ENCODE results near the gene RALY.

RALY gene

GRCh38 chr20:34047010-34047687 lies 53.4 kb downstream of the RALY start:
- DNase-seq (ENCODE audit: low read depth, low spot score) = no peak

GRCh38 chr20:34047917-34048316 lies 54.2 kb downstream of the RALY start:
- no peak for DNase-seq (ENCODE audit: low read depth, low spot score)

DNA sequence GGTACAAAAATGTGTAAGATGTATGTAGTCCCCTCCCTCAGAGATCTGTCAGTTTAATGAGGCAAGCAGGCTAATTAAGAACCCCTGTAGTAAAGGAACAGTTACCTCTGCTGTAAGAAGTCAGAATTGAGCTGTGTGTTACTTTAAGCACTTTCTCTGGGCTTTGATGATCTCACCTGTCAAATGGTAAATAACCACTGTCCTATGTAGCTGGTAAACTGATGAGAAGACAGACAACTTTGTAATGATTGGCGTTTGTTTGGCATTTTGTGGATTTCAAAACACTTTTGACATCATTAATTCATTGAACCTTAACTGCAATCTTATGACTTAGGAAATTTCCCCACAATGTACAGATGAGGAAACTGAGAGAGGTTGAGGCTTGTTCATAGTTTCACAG lies 55.7 kb downstream of the RALY start:
- DNase-seq (ENCODE audit: low read depth, low spot score) = no peak

DNA sequence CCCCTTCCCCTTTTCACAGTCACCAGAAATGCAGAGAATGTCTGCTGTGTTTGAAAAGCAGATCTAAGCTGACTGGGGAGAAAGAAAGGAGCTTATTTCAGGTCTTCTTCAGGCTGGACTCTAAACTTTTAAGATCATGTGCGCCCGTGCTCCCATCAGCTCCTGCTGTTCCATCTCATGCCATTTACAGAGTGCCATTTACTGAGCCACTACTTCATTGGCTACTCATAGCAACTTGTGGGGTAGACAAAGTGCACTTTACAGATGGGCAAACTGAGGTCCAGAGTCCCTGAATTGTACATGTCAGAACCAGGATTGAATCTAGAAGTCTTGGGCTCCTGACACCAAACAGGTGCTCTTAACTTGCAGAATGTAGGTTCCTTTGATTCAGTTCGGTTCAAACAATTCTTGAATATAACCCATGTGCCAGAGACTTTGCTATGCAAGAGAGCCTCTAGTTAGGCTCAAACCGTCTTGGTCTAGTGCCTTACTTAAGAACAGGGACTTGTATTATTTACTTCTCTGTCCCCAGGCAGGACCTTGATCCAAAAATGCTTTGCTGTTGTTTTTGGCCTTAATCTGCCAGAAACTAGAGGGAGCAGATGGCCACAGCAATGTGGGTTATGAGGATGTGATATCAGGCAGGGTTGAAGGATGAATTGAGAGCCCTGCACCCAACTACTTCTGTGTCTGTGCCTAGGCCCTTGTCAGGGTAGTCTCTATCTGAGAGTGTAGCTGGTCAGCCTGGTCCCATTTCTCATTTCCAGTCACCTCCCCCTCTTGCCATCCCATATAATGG lies 56.4 kb downstream of the RALY start:
- no peak for DNase-seq (ENCODE audit: low read depth, low spot score)

DNA sequence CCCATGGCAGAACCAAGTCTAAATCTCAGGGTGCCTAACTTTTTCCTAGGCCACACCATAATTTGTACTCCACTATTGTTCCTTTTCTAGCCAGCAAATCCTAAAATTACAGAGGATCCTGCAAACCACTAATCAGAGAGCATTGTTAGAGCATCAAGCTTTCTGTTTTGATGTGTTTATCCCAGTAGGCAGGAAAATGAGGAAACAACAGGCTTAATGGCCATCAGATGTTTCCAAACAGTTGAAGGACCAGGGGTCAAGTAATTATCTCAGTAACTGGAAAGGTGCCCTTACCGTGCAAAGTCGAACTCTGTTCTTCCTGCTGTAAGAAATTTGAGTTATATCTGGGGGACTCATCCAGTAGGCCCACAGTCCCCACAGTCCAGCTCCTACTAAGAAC lies 58.7 kb downstream of the RALY start:
- DNase-seq (ENCODE audit: low read depth, low spot score) = no peak

GRCh38 chr20:34055290-34055689 lies 61.6 kb downstream of the RALY start:
- DNase-seq (ENCODE audit: low read depth, low spot score) = no peak

GRCh38 chr20:34058831-34059230 lies 65.1 kb downstream of the RALY start:
- no peak for DNase-seq (ENCODE audit: low read depth, low spot score)

- DNase-seq (ENCODE audit: low read depth, low spot score) = no peak
Observed at GRCh38 chr20:34060970-34061369, 67.3 kb downstream of the RALY start.

- no peak for DNase-seq (ENCODE audit: low read depth, low spot score)
Observed at GRCh38 chr20:34061695-34062094, 68.0 kb downstream of the RALY start.

DNA sequence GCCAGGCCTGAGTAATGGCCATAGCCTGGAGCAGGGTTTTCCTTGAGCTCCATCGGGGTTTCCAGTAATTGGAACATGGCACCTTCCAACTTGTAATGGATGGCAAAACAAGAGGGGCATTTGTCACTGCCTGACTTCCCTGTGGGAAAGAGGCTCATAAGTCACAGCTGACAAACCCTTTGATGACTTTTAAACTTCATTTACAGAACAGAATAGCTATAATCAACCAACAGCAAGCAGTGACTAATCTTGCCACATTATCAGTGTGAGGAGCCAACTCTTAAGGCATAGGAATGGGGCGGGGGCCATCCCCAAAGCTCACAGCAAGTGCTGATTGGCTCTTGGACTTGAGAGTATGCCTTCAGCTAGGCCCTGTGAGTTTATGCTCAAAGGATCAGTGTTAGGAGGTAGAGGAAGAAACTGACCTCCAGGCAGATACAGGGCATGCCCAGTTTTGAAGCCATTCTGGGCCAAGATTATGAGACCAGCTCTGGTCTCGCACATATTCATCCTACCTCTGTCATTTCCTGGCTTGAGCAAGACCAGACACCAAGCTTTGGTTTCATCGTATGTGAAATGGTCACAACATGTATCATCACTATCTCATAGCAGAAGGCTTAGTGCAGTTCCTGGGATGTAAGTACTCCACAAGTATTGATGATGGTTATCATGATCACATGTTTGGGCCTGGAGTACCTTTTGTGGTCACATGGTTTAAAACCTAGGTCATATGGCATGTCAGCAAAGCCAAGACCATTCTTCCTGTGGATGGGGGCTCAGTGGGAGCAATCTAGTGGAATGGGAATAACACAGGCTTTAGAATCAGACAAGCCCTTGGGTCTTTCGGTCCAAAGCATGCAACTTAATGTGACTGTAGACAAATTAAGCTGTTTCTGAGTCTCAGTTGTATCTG lies 69.1 kb downstream of the RALY start:
- DNase-seq (ENCODE audit: low read depth, low spot score) = no peak

- DNase-seq (ENCODE audit: low read depth, low spot score) = no peak
Observed at GRCh38 chr20:34064286-34064685, 70.6 kb downstream of the RALY start.

GRCh38 chr20:34065260-34065659 lies 71.5 kb downstream of the RALY start:
- no peak for DNase-seq (ENCODE audit: low read depth, low spot score)

- DNase-seq (ENCODE audit: low read depth, low spot score) = no peak
Observed at GRCh38 chr20:34066476-34067090, 72.9 kb downstream of the RALY start.

- DNase-seq (ENCODE audit: low read depth, low spot score) = no peak
Observed at GRCh38 chr20:34068001-34068400, 74.3 kb downstream of the RALY start.

DNA sequence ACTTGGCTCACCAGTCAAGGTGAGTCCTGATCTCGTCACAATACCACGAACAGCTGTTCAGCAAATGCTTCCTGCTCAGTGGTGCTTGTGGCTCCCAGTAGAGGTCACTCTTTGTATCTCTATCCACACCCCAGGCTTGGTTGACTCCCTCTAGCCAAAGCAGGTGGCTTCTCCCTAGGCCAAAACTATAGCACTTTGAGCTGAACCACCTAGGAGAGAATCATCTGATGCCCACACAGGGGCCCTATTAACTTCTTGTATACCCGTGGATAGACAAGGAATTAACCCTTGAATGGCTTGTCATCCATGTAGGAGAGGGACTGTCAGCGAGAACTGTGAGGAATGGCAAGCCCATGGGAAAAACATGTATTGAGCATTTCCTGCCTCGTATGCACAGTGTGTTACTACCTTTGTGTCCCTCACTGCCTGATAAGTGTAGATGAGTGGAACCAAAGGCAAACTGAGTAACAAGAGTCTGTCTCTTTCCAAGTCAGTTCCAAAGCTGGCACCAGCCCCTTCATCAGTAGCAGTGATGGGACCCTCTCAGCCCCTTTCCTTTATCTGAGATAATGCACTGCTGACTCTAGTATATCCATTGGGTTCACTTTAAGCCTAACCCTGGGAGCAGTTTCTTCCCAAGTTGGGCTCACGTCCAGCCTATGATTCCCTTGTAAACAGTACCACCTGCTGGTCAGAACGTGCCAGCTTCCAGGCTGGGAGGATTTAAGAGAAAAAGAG lies 75.8 kb downstream of the RALY start:
- DNase-seq (ENCODE audit: low read depth, low spot score) = peak; percentile 18

GRCh38 chr20:34070079-34070439 lies 76.3 kb downstream of the RALY start:
- no peak for DNase-seq (ENCODE audit: low read depth, low spot score)

DNA sequence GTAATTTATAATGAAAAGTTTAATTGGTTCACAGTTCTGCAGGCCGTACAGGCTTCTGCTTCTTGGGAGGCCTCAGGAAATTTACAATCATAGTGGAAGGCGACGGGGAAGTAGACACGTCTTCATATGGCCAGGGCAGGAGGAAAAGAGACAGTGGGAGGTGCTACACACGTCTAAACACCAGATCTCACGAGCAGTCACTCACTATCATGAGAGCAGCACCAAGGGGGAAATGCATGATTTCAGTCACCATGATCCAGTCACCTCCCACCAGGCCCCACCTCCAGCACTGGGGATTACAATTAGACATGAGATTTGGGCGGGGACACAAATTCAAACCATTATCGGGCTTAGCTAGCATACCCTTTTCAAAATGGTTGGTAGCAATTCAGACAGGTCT lies 77.1 kb downstream of the RALY start:
- DNase-seq (ENCODE audit: low read depth, low spot score) = no peak

- DNase-seq (ENCODE audit: low read depth, low spot score) = no peak
Observed at GRCh38 chr20:34072076-34072475, 78.4 kb downstream of the RALY start.

GRCh38 chr20:34072778-34073177 lies 79.1 kb downstream of the RALY start:
- DNase-seq (ENCODE audit: low read depth, low spot score) = no peak

DNA sequence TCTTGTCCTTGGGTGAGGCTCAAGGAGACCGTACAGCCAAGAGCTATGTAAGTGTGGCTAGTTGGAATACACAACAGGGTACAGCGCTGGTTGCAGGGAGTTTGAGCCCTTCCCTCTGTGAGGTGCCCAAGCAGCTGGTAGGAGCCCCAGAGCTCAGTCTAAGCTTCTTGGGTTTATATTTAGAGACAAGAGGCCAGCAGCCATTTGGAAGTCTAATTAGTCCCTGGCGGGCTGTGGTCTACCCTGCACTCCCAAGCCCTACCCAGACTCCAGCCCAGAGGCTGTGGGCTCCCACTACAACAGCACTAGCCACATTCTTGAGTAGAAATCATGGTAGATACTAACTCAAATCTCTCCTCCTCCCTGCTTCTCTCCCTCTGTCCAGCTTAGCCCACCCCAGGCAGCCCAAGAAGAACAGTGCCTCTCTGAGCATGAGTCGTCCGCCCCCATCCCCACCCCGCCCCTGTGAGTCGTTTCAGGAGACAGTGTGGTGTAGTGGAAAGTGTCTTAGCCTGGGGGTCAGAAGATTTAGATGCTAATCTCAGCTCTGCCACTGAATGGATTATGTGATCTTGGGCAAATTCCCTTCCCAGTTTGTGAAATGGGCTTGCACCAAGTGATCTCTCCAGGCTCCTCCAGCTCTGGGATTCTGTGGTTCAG lies 80.5 kb downstream of the RALY start:
- no peak for DNase-seq (ENCODE audit: low read depth, low spot score)

- no peak for DNase-seq (ENCODE audit: low read depth, low spot score)
Observed at GRCh38 chr20:34075647-34076046, 81.9 kb downstream of the RALY start.

Measured in activated CD4-positive, CD25-positive, alpha-beta regulatory T cell treated with anti-CD3 and anti-CD28 coated beads, Interleukin-2, amount 50 U/mL, for 16 hours (primary cell).